Right atrium auricular region (tissue), 2 donors: ENCODE data around the gene MBNL2. TPM values are rescaled to one million over a fixed set of nuclear protein-coding genes. Genes with fewer than 3 reads are reported as not detected.

Experiments
- DNase-seq: peaks from one replicate; pipeline ENCODE4 v3.0.0-alpha.2; 2019; ENCODE audit warnings: low spot score
- H3K27ac ChIP-seq, 2 donors: fragments of 200-600 bp; sonication (generic); 1 replicate in 1 of 2; 2 replicates in 1 of 2; pipeline ENCODE4 v1.5.1; 2016 to 2019
- H3K27me3 ChIP-seq, 2 donors: fragments of 200-600 bp; sonication (generic); one replicate each; pipeline versions ENCODE4 v1.5.1 to v1.6.0; 2017 to 2019
- H3K36me3 ChIP-seq: fragments of 200-600 bp; sonication (generic); one replicate; pipeline ENCODE4 v1.5.1; 2016
- H3K4me1 ChIP-seq, 2 donors: fragments of 200-600 bp; sonication (generic); one replicate each; pipeline versions ENCODE4 v1.5.1 to v1.6.0; 2017 to 2019
- H3K4me3 ChIP-seq, 2 donors: fragments of 200-600 bp; sonication (generic); 1 replicate in 1 of 2; 2 replicates in 1 of 2; pipeline ENCODE4 v1.5.1; 2017 to 2019; ENCODE audit warnings: mild to moderate bottlenecking in 1 of 2, moderate library complexity in 1 of 2
- H3K9me3 ChIP-seq, 2 donors: fragments of 200-600 bp; sonication (generic); one replicate each; pipeline ENCODE4 v1.5.1; 2019
- CTCF ChIP-seq, 2 donors: fragments of 200-600 bp; sonication (generic); IDR thresholded peaks; one replicate each; pipeline ENCODE4 v1.5.1; 2019; ENCODE audit warnings: antibody characterized with exemption in 2 of 2
- total RNA-seq, 2 donors: library from RNA; depleted of rRNA; stranded (reverse); fragments of >200 nt; gene quantifications; one replicate each; pipeline ENCODE4 v1.1.0, GENCODE V29; 2016

MBNL2 gene
- total RNA-seq, 2 donors from 2014 or later, result 62.0 to 81.6 TPM

- Histone ChIP-seq H3K4me3 (no peak overlapping the region), H3K9me3 (no peaks in the 10 kb centered on the region), H3K27ac (peak overlapping the region in 1 of 2 donors; percentile 48), H3K27me3 (no peaks in the 10 kb centered on the region), H3K36me3 (no peaks in the 10 kb centered on the region), H3K4me1 (peaks cover 0 to 50% of the 10 kb centered on the region in 2 donors)
- DNase-seq, result no peak
- TF ChIP-seq CTCF (IDR thresholded peaks at IDR 0.05), result no peak
Measured at GRCh38 chr13:97307118-97307881, 85.2 kb downstream of the MBNL2 start.

DNA sequence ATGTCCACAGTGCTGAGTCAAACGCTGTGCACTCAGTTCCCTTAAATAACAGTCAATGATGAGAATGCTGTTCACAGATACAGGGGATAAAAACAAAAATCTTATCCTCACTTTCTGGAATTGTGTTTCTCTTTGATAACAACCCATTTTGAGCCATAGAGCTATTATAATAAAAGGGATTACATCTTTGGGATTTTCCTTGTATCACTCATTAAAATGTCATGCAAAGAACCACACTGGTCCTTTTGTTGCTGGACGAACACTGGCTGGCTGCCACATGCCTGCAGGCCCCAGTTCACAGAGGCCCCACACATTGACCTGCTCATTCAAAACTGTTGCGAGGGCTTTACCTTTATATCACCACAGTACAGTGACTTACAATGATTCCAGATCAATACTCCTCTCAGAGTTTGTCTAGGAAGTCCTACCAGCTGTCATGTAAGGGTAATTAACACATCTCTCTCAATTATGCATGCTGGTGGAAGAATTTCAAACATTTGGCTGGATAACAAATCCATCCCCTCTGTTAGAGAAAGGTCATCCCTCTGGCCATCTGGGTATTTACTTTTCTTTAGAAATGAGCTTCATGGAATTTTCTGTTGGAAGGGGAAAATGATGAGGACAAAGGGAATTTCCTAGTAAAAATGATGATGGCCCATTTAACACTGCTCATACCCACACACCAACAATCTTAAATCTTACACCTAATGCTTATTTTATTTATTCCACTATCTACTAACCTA, 85.9 kb downstream of the MBNL2 start:
- Histone ChIP-seq H3K27me3 (no peaks in the 10 kb centered on the region), H3K4me1 (peaks cover 0 to 43% of the 10 kb centered on the region in 2 donors), H3K36me3 (no peaks in the 10 kb centered on the region), H3K4me3 (no peak overlapping the region), H3K9me3 (no peaks in the 10 kb centered on the region), H3K27ac (peak overlapping the region in 1 of 2 donors; percentile 48)
- no peak for TF ChIP-seq CTCF (IDR thresholded peaks at IDR 0.05)
- no peak for DNase-seq

DNA sequence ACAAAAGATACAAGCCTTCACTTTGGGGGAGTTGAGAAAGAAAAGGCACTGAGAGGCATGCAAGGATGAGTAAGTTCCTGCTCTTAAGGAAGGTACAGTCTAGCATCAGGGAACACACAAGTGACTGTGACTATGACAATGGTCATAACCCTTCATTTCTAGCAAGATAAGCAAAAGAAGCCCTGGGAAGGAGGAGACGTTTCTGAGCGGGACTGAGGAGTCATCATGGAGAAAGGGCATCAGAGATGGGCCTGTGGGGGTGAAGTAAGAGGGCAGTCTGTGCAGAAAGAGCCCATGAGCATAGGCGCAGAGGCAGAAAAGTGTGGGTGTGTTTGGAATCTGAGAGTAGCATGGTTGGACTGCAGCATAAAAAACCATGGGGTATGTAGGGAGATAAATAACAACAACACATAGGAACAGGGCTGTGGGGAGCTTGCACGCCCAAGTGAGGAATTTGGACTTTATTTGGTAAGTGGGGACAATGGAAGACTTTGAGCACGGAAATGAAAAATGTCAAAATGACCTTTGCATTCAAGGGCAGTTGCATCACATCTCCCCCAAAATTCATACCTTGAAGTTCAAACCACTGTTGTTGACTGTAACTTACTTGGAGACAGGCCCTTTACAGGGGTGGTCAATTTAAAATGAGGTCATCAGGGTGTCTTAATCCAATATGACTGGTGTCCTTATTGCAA, 86.7 kb downstream of the MBNL2 start:
- Histone ChIP-seq H3K4me3 (no peak overlapping the region), H3K9me3 (no peaks in the 10 kb centered on the region), H3K27me3 (no peaks in the 10 kb centered on the region), H3K4me1 (peaks cover 0 to 47% of the 10 kb centered on the region in 2 donors), H3K27ac (peak overlapping the region in 1 of 2 donors; percentile 48), H3K36me3 (no peaks in the 10 kb centered on the region)
- no peak for DNase-seq
- TF ChIP-seq CTCF (IDR thresholded peaks at IDR 0.05), result no peak

DNA sequence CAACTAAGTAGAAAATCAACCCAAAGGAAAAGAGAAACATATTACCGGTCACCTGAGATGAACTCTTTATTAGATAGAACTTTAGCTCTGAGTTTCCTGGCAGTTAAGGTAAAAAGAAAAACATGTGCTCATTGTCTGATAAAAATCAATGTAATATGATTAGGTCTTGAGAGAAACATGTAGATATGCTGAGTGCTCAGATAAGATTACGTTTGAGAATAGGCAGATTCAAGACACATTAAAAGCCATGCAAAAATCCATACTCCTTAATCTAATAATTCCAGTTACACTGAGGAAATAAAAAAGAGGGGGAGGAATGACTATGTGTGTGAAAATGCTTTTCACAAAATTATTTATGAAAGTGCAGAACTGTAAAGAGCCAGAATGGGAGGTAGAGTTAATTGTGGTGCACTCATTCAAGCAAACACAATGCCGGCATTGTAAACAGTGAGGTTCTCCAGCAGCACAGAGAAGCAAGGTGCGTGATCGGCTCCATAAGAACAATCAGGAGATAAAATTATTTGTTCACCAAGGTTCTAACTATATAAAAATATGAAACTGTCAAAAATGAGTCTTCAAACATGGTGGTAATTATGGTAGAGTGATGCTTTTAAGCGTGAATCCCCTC, 88.8 kb downstream of the MBNL2 start:
- no peaks in the 10 kb centered on the region for H3K9me3 ChIP-seq
- no peak overlapping the region for H3K27ac ChIP-seq
- H3K4me3 ChIP-seq, result no peak overlapping the region
- H3K36me3 ChIP-seq, result no peaks in the 10 kb centered on the region
- no peak for TF ChIP-seq CTCF (IDR thresholded peaks at IDR 0.05)
- no peak for DNase-seq
- H3K27me3 ChIP-seq, result no peaks in the 10 kb centered on the region
- peaks cover 0 to 58% of the 10 kb centered on the region in 2 donors for H3K4me1 ChIP-seq

GRCh38 chr13:97311956-97312355, 89.8 kb downstream of the MBNL2 start:
- H3K36me3 ChIP-seq, result no peaks in the 10 kb centered on the region
- H3K9me3 ChIP-seq, result no peaks in the 10 kb centered on the region
- no peak overlapping the region for H3K4me3 ChIP-seq
- TF ChIP-seq CTCF (IDR thresholded peaks at IDR 0.05), result no peak
- no peak for DNase-seq
- H3K27ac ChIP-seq, result no peak overlapping the region
- H3K27me3 ChIP-seq, result no peaks in the 10 kb centered on the region
- peaks cover 0 to 58% of the 10 kb centered on the region in 2 donors for H3K4me1 ChIP-seq
